WI38 (cell line): ENCODE data around the gene MEF2C.

Source experiments
- H3K4me3 ChIP-seq: 2 replicates; pipeline ENCODE4 v1.5.1; 2011; ENCODE audit warnings: low read depth, mild to moderate bottlenecking, control low read depth, low read length
- TF ChIP-seq, protein P1 (sequence below): IDR thresholded peaks from 2 replicates; pipeline ENCODE4 v1.5.1; 2012; ENCODE audit warnings: low read depth, mild to moderate bottlenecking, control low read depth, low read length

The MEF2C gene

DNA sequence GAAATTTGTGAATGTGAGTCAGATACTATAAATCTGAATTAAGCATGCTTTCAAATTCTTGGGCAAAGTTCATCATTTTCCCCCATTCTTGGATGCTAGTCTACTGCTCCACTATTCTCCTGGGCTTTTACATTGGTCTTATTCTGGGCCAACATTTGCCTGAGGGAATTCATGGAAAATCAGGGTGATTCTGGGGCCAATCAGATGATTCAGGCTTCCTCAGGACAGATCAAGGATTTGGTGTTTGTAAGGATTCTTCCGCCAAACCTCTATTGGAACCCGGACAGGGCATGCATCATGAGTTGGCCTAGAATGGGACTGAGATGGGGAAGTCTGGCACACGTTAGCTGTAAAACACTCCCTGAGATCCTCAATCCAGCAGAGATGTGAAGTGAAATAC, 113.8 kb downstream of the MEF2C start:
- TF ChIP-seq, protein P1, sequence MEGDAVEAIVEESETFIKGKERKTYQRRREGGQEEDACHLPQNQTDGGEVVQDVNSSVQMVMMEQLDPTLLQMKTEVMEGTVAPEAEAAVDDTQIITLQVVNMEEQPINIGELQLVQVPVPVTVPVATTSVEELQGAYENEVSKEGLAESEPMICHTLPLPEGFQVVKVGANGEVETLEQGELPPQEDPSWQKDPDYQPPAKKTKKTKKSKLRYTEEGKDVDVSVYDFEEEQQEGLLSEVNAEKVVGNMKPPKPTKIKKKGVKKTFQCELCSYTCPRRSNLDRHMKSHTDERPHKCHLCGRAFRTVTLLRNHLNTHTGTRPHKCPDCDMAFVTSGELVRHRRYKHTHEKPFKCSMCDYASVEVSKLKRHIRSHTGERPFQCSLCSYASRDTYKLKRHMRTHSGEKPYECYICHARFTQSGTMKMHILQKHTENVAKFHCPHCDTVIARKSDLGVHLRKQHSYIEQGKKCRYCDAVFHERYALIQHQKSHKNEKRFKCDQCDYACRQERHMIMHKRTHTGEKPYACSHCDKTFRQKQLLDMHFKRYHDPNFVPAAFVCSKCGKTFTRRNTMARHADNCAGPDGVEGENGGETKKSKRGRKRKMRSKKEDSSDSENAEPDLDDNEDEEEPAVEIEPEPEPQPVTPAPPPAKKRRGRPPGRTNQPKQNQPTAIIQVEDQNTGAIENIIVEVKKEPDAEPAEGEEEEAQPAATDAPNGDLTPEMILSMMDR: no peak
- H3K4me3 ChIP-seq: no peak overlapping the region

DNA sequence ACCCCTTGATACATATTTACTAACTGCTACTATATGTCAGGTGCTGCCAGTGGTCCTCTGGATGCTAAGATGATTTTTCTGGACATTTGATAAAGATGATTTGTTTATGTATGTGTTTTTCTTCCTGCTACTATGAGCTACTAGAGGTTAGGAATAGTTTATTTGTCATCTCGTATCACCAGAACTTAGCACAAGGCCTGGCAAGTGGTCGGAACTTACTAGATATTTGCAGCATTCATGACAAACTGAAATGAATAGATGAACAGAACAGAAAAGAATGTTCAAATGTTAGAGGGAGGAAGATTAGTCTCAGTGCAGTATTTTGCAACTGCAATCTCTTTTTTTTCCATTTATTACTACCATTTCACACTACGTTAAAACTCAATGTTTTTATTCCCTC, 114.6 kb downstream of the MEF2C start:
- TF ChIP-seq, protein P1: no peak
- H3K4me3 ChIP-seq: no peak overlapping the region

DNA sequence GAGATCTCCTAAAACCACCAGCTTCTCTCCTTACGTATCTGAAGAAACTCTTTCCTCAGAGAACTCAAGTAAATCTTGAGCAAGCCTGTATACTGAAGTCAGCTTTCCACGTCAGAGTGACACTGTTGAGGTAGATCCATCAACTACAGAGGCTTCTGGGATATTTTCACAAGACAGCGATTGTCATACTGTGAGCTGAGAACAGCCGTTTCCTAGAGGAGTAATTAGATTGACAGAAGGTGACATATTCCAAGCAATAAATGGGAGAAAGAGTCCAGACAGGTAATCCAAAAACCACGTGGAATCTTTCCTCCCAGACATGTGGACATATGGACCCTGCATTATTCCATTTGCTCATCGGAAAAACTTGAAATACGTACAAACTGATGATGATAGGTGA, 117.2 kb downstream of the MEF2C start:
- TF ChIP-seq, protein P1: no peak
- no peak overlapping the region for H3K4me3 ChIP-seq

DNA sequence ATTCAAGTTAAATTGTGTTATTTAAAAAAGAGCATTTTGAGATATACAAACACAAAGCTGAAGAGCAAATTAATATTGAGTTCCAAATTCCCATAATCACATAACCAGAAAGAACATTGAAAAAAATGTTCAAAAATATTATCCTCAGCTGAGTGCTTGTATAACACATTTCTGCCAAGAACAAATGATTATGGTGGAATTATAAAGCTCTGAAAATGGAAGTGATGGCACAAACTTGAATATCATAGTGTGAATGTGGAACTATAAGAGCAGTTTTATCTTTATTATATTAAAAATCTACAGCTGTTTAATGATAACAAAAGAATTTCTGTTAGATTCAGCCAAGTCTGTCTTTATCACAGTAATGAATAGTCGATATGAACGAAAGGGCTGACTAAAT, 117.8 kb downstream of the MEF2C start:
- H3K4me3 ChIP-seq: no peak overlapping the region
- TF ChIP-seq, protein P1: no peak

DNA sequence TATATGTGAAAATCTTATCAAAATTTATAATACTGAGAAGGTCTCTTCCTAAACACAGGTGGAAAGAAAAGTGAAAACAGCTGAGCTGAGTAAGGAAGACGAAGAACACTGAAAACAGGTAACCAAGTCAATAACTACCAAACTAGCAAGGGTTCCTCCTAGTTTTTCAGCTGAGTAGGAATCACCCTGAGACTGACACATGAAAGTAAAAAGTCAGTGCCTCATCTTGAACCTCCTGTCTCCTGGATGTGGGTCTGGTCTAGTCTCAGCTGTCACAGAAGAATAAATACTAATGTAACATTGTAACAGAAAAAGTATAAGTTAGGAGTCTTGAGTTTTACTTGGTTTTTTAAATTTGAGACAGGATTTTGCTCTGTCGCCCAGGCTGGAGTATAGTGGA, 121.0 kb downstream of the MEF2C start:
- TF ChIP-seq, protein P1: no peak
- H3K4me3 ChIP-seq: no peak overlapping the region

DNA sequence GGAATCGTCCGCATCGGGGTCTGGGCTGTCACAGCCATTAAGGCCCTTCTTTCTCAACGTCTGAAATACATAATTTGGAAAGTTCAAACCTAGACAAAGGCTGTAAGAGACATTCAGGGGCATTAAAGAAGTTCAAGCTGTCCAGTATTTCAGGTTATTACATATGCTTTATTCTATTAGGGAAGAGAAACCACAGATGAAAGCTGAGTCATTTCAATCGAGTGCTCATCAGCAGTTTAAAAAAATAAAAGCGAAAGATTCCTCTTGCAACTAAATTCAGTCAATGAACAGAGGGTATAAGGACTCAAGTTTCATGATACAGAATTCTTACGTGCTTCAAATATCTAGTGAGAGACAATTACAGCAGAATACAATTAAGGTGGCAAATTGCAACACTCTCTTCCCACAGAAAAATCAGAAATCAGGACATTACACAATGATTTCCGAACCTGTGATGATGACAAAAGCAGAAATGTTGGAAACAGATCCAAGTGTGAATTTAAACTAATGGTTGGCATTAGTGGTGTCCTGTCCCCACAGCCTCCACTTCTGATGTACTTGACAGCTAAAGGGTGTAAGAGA, 121.6 kb downstream of the MEF2C start:
- no peak overlapping the region for H3K4me3 ChIP-seq
- TF ChIP-seq, protein P1: no peak

DNA sequence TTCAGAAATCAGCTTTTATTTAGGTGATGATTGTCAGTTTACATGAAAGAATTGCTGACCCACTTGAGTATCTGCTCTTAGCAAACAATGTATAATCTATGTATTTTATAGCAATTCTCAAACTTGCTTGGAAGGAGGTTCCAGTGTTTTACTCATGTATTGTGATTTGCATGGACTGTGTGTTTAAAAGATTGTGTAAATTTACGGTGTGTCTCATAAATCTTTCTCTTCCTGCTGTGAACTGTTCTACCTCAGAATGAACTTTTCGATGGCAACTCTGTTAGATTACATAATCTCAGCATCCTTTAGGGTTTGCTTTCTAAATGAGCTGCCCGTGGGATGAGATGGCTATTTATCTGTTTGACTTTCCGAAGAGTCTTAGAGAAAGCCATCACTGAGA, 122.5 kb downstream of the MEF2C start:
- no peak overlapping the region for H3K4me3 ChIP-seq
- TF ChIP-seq, protein P1: no peak
